HepG2 (cell line): Measurements from ENCODE around the gene GPER1.

Source experiments
- CTCF ChIP-seq: sonication (generic); formaldehyde crosslinking; IDR thresholded peaks from 2 replicates; pipeline ENCODE4 v1.5.0; 2020; ENCODE audit warnings: mild to moderate bottlenecking, missing genetic modification reagents, moderate library complexity
- KDM1A ChIP-seq: IDR thresholded peaks from 2 replicates; pipeline ENCODE4 v1.6.1; 2016; ENCODE audit warnings: missing compliant biosample characterization
- SMC3 ChIP-seq: IDR thresholded peaks from 2 replicates; pipeline ENCODE4 v1.6.1; 2011; ENCODE audit warnings: low read length, improper control_type of control experiment
- SUZ12 ChIP-seq: fragments of 150-350 bp; IDR thresholded peaks from 2 replicates; pipeline ENCODE4 v1.6.1; 2014; ENCODE audit warnings: low read depth, low read length

GRCh38 chr7:1100386-1100785, 12.5 kb downstream of the GPER1 start:
- TF ChIP-seq SUZ12, result no peak
- TF ChIP-seq CTCF (CRISPR knock-in tag), result no peak
- TF ChIP-seq KDM1A, result no peak
- no peak for TF ChIP-seq SMC3
